GM19239 (cell line): Measurements from ENCODE around the gene ZNF205.
A peak's percentile ranks its signal among the peaks of the same experiment; 100 is the strongest.
"Not testable (repeated sequence)": the region's sequence is repeated elsewhere in the genome, so short reads cannot be mapped to it uniquely, and the experiment has no call there.

Experiments
- DNase-seq: peaks from one replicate; pipeline ENCODE4 v3.0.0; 2011; ENCODE audit warnings: low spot score; ENCODE audit not compliant: insufficient read length
- FAIRE-seq: peaks from 2 replicates; lab custom pipeline; 2011; peaks lifted over from hg19 to GRCh38; lab: Jason Lieb, UNC

Gene ZNF205

GRCh38 chr16:3127745-3128144 is 15.4 kb downstream of the ZNF205 start:
- DNase-seq (no peak), FAIRE-seq (no peak)

- DNase-seq (no peak), FAIRE-seq (peak; percentile 80)
These were observed 17.0 kb downstream of the ZNF205 start for GRCh38 chr16:3129137-3130131.

GRCh38 chr16:3131755-3132377 is 19.5 kb downstream of the ZNF205 start:
- no peak for DNase-seq
- peak; percentile 74 for FAIRE-seq

GRCh38 chr16:3133844-3134243 is 21.5 kb downstream of the ZNF205 start:
- FAIRE-seq (no peak), DNase-seq (no peak)

GRCh38 chr16:3134338-3135125 is 22.1 kb downstream of the ZNF205 start, which contains the start of gene ZNF213:
Gene ZNF213, plus strand, starts transcription at chr16:3135029. Its CDS starts 2,252 bp downstream, at chr16:3137281.
- peak; percentile 96 for DNase-seq

GRCh38 chr16:3135126-3135715 is 22.8 kb downstream of the ZNF205 start:
- DNase-seq (no peak), FAIRE-seq (peak; percentile 35)

More at GRCh38 chr16:3134338-3135125, 22.1 kb downstream of the ZNF205 start, which contains the start of gene ZNF213:
- peak; percentile 95 for FAIRE-seq

- DNase-seq: no peak
- no peak for FAIRE-seq
These were observed 24.9 kb downstream of the ZNF205 start for GRCh38 chr16:3137267-3137666.

GRCh38 chr16:3138342-3138741 is 26.0 kb downstream of the ZNF205 start:
- FAIRE-seq (no peak), DNase-seq (no peak)

- DNase-seq (peak; percentile 4), FAIRE-seq (no peak)
These were observed 26.5 kb downstream of the ZNF205 start for GRCh38 chr16:3138823-3139426.

- not testable (repeated sequence) for DNase-seq, FAIRE-seq
These were observed 27.2 kb downstream of the ZNF205 start for GRCh38 chr16:3139561-3139960.

- FAIRE-seq (no peak), DNase-seq (no peak)
These were observed 28.4 kb downstream of the ZNF205 start for GRCh38 chr16:3140603-3141427.

GRCh38 chr16:3141781-3142311 is 29.5 kb downstream of the ZNF205 start:
- no peak for FAIRE-seq
- no peak for DNase-seq

GRCh38 chr16:3142327-3142726 is 29.9 kb downstream of the ZNF205 start:
- FAIRE-seq (no peak), DNase-seq (no peak)

GRCh38 chr16:3142770-3143169 is 30.4 kb downstream of the ZNF205 start:
- no peak for FAIRE-seq

GRCh38 chr16:3143189-3143588 is 30.8 kb downstream of the ZNF205 start:
- FAIRE-seq (no peak), DNase-seq (no peak)

More at GRCh38 chr16:3142770-3143169, 30.4 kb downstream of the ZNF205 start:
- no peak for DNase-seq

- FAIRE-seq: no peak
- no peak for DNase-seq
These were observed 31.4 kb downstream of the ZNF205 start for GRCh38 chr16:3143598-3144320.

GRCh38 chr16:3144321-3144983 is 32.1 kb downstream of the ZNF205 start:
- FAIRE-seq (no peak), DNase-seq (no peak)
